Stimulated activated CD4-positive, alpha-beta T cell treated with anti-CD3 and anti-CD28 coated beads, Interleukin-2, amount 100 ng/mL, for 48 hours (primary cell): Measurements from ENCODE around the gene NXT1.
A peak's percentile ranks its signal among the peaks of the same experiment; 100 is the strongest.
"Not testable (repeated sequence)": the region's sequence is repeated elsewhere in the genome, so short reads cannot be mapped to it uniquely, and the experiment has no call there.

Experiments
- DNase-seq, 2 donors: peaks; one replicate each; pipeline ENCODE4 v3.0.0-alpha.2; 2020

NXT1 gene

GRCh38 chr20:23331450-23332350 lies 18.9 kb upstream of the NXT1 start:
- no peak for DNase-seq

- DNase-seq: no peak
Observed at GRCh38 chr20:23332467-23332866, 18.1 kb upstream of the NXT1 start.

- DNase-seq: no peak
Observed at GRCh38 chr20:23334111-23334510, 16.5 kb upstream of the NXT1 start.

- DNase-seq: no peak
Observed at GRCh38 chr20:23335521-23335920, 15.1 kb upstream of the NXT1 start.

- DNase-seq: no peak
Observed at GRCh38 chr20:23336476-23336875, 14.1 kb upstream of the NXT1 start.

- no peak for DNase-seq
Observed at GRCh38 chr20:23337312-23337711, 13.3 kb upstream of the NXT1 start.

GRCh38 chr20:23339986-23340385 lies 10.6 kb upstream of the NXT1 start:
- no peak for DNase-seq

- DNase-seq: no peak
Observed at GRCh38 chr20:23340524-23340923, 10.1 kb upstream of the NXT1 start.

- no peak for DNase-seq
Observed at GRCh38 chr20:23341073-23341472, 9.5 kb upstream of the NXT1 start.

GRCh38 chr20:23343590-23343989 lies 7.0 kb upstream of the NXT1 start:
- DNase-seq: no peak

GRCh38 chr20:23344336-23344735 lies 6.3 kb upstream of the NXT1 start:
- no peak for DNase-seq

GRCh38 chr20:23346002-23346401 lies 4.6 kb upstream of the NXT1 start:
- DNase-seq: no peak

- DNase-seq: no peak
Observed at GRCh38 chr20:23347791-23348190, 2.8 kb upstream of the NXT1 start.

GRCh38 chr20:23348510-23348909 lies 2.1 kb upstream of the NXT1 start:
- not testable (repeated sequence) for DNase-seq

GRCh38 chr20:23349338-23350195 lies 1.0 kb upstream of the NXT1 start:
- DNase-seq: peak in 1 of 2 donors; percentile 57

GRCh38 chr20:23350904-23351838 lies 580 bp downstream of the NXT1 start:
- DNase-seq: peak; percentile 40 to 47

GRCh38 chr20:23356203-23356602 lies 5.6 kb downstream of the NXT1 start:
- DNase-seq: no peak

- DNase-seq: peak; percentile 98 to 100
Observed at GRCh38 chr20:23357767-23358562, 7.4 kb downstream of the NXT1 start.

- DNase-seq: no peak
Observed at GRCh38 chr20:23358563-23358906, 7.9 kb downstream of the NXT1 start.

- no peak for DNase-seq
Observed at GRCh38 chr20:23358923-23359593, 8.5 kb downstream of the NXT1 start.

- no peak for DNase-seq
Observed at GRCh38 chr20:23360531-23360930, 9.9 kb downstream of the NXT1 start.
